Stimulated activated CD8-positive, alpha-beta memory T cell treated with anti-CD3 and anti-CD28 coated beads, Interleukin-15, amount 100 ng/mL, for 1 hour (primary cell): Measurements from ENCODE around the gene RECQL.
A peak's percentile ranks its signal among the peaks of the same experiment; 100 is the strongest.

ENCODE experiments used
- DNase-seq: peaks from one replicate; pipeline ENCODE4 v3.0.0-alpha.2; 2020; ENCODE audit warnings: low read depth

Gene RECQL, protein sequence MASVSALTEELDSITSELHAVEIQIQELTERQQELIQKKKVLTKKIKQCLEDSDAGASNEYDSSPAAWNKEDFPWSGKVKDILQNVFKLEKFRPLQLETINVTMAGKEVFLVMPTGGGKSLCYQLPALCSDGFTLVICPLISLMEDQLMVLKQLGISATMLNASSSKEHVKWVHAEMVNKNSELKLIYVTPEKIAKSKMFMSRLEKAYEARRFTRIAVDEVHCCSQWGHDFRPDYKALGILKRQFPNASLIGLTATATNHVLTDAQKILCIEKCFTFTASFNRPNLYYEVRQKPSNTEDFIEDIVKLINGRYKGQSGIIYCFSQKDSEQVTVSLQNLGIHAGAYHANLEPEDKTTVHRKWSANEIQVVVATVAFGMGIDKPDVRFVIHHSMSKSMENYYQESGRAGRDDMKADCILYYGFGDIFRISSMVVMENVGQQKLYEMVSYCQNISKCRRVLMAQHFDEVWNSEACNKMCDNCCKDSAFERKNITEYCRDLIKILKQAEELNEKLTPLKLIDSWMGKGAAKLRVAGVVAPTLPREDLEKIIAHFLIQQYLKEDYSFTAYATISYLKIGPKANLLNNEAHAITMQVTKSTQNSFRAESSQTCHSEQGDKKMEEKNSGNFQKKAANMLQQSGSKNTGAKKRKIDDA

DNA sequence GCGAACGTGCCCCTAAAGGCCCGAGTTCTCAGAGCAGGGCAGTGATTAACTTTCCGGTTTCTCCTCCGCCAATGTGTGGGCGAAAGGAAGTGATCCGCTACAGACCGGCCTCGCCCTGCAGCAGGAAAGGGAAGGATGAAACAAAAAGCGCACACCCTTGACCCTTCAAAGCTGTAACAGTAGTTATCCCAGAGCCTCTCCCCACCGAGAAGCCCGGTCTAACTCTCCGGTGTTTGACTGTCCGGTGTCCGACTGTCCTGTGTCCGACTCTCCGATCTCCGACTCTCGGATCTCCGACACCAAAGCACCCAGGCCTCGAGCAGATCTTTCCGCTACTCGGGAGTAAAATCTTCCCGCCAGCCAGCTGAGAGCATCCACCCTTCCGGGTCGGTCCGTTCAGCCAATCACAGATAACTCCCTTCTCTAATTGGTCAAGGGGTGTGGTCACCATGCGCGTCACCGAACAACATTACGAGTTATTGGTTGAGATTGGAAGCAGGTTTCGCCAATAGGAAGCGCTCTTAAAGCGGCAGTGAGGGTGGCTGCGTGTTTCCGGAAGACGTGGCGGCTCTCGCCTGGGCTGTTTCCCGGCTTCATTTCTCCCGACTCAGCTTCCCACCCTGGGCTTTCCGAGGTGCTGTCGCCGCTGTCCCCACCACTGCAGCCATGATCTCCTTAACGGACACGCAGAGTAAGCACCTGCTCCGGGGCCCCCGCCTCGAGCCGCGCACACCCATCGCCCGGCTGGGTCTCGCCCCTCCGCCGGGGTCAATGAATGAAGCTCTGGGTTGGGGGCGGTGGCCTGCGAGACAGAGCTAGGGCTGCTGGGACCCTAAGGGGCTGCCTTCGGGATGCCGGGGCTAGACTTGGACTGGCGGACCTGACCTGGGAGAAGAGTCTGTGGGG, at the start of gene RECQL, which contains the start of gene GOLT1B:
Gene RECQL, minus strand, starts transcription at position 378 of the 906 bp plus-strand sequence. CDS start 2,065 bp downstream, outside the sequence.
Gene GOLT1B, plus strand, starts transcription at position 532 of the 906 bp plus-strand sequence. Its CDS starts 135 bp downstream, at position 667.
- DNase-seq: peak; percentile 79

DNA sequence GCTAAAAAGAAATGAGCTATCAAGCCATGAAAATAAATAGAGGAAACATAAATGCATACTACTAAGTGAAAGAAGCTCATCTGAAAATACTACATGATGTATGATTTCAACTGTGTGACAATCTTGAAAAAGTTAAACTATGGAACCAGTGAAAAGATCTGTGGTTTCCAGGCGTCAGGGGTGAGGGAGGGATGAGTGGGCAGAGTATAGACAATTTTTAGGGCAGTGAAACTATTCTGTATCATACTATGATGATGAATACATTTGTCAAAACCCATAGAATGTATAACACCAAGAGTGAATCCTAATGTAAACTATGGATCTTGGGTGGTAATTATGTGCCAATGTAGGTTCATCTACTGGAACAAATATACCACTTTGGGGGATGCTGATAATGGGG, 46.0 kb upstream of the RECQL start:
- DNase-seq: no peak

DNA sequence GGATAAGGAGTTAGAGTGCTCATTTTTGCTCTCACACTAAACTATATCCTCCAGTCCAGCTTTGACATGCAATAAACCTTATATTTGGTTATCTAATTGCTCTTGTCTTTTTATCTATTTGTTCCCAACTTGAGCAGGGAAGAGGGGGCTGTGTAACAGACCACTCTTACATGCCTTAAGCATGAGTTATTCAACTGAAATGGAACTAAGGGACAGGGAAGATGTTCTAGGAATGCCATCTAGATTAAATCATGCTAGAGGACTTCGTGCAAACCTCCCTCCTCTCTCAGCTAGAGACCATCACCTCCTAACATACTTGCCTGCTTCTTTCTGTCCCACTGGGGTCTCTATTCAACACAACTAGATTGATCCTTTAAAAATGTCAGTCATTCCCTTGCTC, 45.3 kb upstream of the RECQL start:
- no peak for DNase-seq

DNA sequence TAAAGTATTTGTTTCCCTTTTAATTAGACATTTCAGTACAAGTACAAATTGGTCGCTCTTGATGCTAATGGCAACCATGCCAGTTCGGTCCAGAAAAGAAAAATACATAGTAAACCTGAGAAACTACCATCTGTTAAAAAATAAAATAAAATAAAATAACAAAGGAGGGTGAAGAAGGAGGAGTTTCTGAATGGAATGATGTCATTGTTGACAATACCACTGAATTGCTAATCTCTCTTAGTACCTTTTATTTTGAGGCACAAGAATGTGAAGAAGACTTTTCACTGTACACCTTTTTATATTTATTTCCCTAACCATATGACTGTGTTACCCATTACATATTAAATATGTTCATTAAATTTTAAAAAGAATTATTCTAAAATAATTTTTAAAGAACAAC, 44.1 kb upstream of the RECQL start:
- no peak for DNase-seq

DNA sequence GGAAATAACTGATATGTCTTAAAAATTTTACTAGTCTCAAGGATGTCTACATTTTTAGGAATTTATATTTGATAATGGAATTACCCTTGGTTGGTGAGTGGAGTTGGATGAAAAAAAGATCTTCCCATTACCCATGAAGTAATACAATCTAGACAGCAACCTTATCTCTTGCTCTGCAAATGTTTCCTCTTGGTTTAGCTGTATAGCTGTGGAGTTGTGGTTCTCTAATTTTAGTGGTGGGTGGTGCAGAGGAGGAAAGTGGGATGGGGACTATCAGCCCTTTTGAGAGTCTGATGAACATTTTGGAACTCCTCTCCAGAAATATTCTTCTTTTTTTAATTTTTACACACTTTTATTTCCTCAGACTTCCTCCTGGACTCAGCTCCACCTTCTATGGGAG, 41.7 kb upstream of the RECQL start:
- no peak for DNase-seq

DNA sequence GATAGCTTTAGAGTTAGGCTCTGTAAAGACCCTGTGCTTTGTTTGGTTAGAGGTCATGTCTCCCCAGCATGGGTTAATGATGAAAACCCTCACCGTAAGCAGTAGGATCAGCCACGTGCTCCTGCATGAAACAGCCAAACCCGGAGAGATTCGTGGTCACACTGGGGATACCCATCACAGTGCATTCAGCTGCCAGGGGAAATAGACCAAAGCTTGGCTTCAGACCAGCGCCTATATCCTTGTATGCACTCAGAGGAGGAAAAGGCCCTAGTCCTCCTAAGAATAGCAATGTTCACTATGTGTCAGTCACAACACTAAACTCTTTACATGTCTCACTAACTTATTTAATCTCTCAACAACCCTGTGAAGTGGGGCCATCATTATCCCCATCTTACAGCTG, 41.0 kb upstream of the RECQL start:
- DNase-seq: no peak

DNA sequence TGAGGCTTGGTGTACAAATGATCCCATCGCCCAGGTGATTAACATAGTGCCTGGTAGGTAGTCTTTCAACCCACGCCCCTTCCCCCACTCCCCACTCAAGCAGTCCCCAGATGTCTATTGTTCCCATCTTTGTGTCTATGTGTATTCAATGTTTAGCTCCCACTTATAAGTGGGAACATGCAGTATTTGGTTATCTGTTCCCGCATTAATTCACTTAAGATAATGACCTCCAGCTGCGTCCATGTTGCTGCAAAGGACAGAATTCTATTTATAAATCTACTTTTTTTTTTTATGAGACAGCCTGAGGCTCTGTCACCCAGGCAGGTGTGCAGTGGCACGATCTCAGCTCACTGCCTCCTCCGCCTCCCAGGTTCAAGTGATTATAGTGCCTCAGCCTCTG, 40.3 kb upstream of the RECQL start:
- DNase-seq: no peak

DNA sequence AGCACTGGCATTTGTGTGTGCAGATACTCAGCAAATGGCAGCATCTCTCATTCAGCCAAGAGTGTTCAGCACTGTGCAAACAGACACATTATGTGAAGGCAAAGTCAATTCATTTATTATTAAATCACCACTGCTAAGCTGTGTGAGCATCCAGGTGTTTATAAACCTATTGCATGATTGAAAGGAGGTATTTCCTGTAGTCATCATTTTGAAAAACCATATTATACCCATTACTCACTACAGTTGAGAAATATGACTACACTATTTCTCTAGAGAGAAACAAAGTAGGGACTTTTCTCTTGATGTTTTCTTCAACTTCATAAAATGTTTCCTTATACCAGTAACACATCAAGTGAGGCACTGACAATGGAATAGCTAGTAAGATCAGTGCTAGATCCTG, 38.4 kb upstream of the RECQL start:
- no peak for DNase-seq

DNA sequence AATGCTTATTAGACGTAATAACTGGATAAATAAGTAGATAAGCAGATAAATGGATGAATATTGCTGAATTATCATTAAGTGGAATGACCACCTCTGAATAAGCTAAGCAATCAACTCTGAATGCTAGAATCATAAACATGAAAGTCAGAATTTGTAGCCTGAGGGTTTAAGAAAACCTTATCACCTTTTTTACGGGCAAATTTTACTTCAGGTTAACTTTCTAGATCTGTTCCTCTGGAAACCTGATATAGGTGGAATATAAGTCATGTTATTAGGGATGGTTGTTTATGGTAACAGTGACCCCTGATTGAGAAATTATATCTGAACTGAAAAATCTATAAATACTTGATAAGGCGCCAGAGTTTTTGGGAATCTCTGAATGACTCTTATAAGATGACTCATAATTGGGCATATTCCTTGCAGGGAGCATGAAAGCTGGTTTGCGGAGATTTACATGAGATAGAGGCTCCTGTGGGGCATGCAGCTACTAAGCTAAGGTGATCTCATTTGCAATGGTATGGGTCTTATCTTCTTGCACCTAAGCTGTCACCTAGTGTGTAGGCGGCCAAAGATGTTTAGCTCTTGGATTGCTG, 36.7 kb upstream of the RECQL start:
- DNase-seq: no peak

DNA sequence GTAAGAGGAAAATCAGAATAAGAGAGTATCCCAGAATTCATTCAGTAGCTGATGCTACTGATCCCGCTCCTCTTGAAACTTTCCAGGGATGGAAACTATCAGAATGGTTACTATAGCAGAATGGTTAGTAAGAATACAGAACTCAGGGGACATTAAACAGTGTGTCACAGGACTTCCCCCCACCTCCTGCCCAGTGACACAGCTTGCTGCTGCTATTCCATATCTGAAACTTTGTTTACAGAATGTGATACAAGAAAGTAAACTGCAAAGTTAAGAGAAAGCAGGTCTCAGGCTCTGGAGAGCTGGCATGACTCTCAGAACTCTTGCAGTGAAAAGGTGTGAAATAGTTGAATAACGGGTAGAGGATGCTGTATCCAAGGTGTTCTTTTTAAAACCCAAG, 28.0 kb upstream of the RECQL start:
- no peak for DNase-seq

DNA sequence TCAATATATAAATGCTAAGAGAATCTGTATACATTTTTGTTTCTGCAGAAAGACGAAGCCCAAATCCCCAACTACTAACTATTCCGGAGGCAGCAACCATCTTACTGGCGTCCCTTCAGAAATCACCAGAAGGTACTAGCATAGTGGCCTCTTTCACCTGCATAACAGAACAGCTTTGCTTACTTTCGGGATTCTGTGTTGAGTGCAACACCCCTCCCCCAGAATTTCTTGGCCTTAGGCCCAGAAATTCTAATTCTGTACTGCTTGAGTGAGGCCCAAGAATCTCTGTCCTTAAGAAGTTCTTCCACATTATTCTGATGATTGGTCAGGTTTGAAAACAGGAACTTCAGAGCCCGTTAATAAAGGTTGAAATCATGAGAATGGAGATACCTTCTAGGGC, 27.5 kb upstream of the RECQL start:
- DNase-seq: no peak

DNA sequence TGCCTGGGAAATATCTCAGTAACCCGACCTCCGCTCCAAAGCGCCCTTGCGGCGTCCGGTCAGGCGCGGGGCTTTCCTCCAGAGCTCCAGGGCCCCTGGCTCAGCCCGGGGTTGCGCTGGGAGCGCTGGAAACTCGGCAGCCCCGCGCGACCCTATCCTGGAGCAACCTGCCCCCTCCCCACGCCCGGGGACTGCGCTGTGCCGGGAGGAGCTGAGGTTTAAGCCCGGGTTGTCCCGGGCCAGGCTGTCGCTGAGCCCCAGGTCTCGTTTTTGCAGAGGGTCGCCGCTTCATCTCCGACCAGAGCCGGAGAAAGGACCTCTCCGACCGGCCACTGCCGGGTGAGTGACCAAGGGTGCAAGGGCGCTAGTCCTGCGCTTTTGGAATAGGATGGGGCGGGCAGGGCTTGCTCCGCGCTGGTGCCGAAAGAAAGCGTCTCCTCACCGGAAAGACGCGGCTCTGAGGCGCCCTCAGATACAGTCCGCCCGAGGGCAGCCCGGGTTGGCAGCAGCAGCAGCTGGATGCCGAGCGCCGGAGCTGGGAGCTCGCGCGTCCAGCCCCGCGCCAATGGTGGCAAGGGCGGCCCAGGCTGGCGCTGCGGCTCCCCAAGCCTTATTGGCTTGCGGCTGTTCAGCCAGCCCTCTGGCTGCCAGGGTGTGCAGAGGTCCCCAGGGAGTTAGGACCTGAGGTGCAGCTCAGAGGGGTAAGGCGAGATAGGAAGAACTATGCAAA, 26.2 kb upstream of the RECQL start:
- peak; percentile 8 for DNase-seq

DNA sequence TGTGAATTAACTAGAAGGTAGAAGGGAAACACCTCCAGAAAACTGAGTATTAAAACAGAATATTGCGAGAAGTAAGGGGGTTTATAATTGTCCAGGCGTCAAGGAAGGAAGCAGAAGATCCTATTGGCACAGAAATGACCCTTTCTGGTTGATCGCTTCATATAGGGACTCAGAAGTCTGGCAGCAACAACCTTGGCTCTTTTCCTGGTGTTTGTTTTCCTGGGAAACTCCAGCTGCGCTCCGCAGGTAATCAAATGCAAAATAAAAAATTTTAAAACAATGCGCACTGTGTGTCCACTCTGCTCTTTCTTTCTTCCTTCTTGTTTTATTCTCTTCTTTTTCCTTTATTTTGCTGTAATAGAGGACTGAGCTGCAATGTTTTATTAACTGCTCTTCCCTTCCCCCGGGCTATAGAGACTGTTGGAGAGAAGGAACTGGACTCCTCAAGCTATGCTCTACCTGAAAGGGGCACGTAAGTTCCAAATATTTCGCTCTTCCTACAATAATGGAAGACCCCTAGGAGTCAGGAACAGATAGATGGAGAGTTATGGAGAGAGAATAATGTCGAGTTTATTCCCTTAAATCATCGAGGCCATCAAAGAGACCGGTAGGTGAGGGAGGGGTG, 25.4 kb upstream of the RECQL start:
- DNase-seq: no peak

DNA sequence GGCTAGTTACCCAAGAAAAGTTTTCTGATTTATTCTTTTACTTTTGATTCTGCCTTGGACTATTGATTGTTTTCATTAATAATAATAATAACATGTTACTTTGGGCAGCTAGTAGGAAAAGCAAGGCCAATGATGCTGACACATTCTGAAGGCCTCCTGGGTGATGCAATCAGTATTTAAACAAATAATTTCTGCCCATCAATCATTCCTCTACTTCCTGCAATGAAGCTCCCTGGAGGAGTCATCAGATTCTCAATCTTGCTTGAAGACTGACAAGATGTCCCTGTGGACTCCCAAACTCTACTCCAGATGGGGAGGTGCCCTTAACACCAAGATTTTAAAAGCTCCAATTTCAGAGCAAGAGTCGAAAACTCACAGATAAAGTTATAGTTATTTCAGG, 24.6 kb upstream of the RECQL start, which contains the start of gene SPX:
Gene SPX, plus strand, starts transcription at position 244 of the 400 bp plus-strand sequence. CDS start 177 bp downstream, outside the sequence.
- DNase-seq: no peak

DNA sequence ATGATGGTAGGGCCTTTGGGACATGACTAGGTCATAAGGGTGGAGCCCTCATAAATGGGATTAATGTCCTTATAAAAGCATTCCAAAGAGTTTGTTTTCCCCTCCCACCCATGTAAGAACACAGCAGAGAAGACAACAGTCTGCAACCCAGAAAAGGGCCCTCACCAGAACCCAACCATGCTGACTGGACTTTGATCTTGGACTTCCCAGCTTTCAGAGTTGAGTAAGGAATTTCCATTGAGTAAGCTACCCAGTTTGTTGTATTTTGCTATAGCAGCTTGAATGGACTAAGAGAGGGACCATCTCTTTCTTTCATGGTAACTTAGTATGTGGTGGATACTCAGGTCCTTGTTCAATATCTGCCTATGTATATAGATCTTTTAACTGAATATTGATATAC, 21.7 kb upstream of the RECQL start:
- DNase-seq: no peak

DNA sequence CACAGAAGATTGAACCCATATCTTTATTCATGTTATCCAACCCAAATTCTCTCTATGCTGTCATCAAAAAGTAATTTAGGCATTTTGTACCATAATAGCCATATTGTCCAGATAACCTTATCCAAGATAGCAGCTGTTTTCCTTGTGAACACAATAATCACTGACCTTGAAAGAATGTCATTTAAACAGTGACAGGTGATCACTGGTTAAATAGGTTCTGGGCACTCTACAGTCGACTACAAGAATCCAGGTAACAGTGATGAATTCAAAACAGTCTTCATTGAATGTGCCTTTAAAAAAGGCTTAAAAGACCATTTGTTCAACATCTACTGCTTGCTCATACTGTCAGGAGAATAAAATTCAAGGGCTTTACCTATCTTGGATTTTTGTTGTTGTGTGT, 20.1 kb upstream of the RECQL start:
- DNase-seq: no peak

DNA sequence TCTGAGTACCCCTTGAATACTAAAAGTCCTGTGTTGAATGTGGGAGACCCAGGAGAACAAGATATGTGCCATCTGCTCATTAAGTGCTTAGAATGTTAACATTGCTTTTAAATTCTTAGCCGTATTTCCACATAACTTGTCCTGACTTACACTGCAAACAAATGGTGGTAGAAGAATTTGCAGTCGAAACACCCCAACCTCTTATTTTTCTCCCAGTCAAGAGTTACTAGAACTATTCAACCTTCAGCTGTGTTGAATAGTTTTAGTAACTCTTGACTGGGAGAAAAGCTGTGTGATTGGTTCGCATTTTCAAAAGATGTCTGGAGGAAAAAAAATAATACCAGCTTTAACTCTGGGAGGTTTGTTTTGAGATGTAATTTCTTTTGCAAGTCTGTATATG, 17.0 kb upstream of the RECQL start:
- no peak for DNase-seq

DNA sequence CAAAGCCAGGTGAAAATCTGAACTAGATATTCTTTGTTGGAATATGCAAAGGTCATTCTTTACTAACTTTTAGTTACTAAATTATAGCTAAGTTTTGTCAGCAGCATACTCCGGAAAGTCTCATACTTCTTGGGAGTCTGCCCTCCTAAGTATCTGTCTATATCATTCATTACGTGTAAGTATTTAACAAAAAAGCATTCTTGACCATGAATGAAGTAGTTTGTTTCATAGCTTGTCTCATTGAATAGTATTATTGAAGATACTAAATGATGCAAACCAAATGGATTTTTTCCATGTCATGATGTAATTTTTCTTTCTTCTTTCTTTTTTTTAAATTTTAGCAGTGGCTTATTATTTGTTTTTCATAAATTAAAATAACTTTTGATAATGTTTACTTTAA, 14.8 kb upstream of the RECQL start:
- DNase-seq: no peak

DNA sequence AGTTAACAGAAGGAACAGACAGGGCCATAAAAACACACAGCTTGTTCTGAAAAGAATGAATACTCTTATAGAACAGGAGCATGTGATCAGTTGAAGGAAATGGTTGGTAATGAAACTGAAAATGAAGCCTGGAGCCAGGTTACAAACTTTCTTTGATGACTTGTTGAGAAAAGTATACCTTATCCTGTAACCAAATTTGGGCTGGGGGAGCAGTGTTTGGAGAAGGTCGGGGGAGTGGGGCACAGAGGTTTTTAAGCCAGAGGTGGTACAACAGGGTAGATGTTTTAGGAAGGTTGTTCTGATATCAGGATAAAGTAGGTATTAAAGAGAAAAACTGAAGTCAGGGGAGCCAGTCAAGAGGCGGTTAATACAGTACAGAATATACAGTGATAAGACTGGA, 8.3 kb upstream of the RECQL start:
- DNase-seq: no peak

DNA sequence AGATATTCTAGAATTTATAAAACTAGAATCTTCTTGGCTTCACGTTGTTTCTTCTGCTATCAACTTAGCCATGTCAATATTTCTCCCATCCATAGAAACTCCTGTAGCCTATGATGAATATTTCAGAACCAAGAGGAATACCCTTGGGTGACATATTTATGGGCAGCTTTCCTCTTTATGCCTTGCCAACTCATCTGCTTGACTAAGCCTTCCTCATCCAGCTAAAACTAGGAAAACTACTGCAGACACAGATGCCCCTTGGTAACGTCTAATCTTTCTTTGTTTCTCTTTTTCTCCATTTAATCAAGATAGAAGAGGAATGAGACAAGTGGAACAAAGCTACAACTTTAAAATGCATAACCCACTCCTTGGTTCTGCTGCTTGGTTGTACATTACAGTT, 6.4 kb upstream of the RECQL start:
- DNase-seq: no peak

DNA sequence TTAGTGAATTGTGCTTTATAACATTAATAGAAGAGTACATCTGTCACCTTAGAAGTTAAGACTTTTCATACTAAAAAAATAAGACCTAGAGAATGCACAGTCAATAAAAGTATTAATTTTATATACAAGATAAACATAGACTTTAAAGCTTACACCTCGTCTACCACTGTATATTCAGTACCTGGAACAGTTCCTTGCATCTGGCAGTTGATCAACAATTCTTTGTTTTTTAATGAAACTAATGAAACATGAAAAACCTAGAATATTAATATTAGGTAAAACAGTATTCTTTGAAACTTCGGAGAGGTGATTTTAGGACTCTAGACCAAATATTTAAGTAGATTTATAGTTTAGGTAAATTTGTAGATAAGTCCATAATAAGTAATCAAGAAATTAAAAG, 4.5 kb upstream of the RECQL start:
- no peak for DNase-seq
